ENCODE results near the gene SERPINI1.
A peak's percentile ranks its signal among the peaks of the same experiment; 100 is the strongest.

Gene SERPINI1, protein sequence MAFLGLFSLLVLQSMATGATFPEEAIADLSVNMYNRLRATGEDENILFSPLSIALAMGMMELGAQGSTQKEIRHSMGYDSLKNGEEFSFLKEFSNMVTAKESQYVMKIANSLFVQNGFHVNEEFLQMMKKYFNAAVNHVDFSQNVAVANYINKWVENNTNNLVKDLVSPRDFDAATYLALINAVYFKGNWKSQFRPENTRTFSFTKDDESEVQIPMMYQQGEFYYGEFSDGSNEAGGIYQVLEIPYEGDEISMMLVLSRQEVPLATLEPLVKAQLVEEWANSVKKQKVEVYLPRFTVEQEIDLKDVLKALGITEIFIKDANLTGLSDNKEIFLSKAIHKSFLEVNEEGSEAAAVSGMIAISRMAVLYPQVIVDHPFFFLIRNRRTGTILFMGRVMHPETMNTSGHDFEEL

DNA sequence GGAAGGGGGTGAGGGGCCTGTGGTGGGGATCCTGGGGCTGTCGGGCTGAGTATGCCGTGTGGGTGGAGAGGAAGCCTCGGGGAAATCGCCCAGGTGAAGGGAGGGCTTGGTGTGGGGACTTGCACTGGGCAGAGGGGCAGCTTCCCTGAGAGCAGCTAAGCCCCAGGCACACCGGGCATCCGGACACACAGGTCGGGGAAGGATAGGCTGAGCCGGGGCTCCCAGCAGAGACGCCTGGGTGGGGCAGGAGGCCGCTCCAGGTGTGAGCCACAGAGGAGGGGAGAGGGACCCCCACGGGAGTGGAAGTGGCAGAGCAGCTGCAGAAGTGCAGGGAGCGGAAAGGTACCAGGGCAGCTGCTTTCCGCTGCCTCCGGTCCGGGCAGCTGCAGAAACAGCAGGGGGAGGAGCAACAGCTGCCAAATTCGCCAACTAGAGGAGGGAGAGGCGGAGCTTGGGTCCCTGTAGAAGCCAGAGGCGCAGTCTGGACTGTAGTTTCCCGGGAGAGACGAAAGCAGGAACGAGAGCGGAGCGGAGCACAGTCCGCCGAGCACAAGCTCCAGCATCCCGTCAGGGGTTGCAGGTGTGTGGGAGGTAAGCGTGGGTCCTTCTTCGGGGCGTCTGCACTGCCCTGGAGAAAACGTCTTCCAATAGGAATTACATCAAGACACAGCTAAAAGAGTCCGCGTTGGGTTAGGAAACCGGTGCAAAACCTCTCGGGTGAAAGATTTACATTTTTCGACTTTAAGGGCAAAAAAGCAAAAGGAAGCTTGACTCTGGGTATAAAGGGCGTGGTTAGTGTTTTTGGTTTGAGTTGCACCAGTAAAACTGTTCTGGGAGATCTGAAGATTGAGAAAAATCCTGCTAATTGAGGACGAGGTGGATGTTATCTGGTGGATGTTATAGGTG is at the start of gene SERPINI1:
TSS of gene SERPINI1 (plus strand) at position 489 of the 906 bp plus-strand sequence. CDS start 53,408 bp downstream, outside the sequence.
- DNase-seq (ENCODE audit: low read depth), result peak; percentile 93

DNA sequence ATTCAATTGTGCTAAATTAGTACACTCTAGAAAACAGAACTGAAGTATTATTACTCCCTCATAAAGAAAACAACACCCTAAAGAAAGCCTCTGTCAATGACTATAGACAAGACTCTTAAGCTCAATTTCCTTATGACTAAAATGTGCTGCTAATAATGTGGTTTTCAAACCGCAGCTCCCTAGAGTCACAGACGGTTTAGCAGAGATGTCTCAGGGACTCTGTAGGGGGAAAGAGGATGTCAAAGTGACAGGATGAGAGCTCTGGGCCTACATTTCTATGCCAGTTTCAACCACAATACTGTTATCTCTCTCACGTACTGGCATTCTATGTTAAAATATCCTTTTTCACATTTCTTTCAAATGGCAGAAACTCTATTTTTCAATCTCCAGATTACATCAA is 44.2 kb upstream of the SERPINI1 start:
- DNase-seq (ENCODE audit: low read depth), result no peak

DNA sequence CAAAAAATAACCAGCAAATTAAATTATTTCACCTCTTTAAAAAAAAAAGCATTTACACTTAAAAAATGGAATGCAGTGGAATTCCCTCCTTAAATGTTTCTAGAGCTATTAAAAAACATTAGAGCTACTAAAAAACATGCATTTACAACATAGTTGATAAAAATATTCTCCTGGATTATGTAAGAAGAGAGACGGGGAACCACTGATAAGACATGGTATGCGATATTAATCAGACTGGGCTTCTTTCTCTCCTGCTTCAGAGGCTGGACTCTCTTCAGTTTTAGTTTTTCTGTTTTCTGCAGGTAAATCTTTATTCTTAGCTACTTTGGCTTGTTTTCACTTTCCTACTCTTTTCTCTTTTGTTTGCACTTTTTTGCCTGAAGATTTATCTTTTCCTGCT is 41.4 kb upstream of the SERPINI1 start:
- DNase-seq (ENCODE audit: low read depth), result no peak

DNA sequence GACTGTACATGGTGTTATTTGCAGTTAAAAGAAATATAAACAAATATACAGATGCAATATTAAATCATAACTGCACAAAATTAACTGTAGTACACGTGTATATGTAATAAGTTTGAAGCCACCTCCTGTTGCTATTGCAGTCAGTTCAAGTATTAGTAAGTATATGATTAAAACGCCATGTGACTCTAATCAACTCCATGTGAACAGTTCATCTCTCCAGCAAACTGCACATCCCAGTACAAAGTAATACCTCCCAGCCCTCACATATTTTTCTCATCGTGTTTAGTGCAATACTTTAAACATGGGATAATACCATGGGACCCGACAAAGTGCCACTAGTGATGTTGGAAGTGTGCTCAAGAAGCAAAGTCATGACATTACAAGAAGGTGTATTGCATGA is 35.5 kb upstream of the SERPINI1 start:
- peak; percentile 1 for DNase-seq (ENCODE audit: low read depth)

DNA sequence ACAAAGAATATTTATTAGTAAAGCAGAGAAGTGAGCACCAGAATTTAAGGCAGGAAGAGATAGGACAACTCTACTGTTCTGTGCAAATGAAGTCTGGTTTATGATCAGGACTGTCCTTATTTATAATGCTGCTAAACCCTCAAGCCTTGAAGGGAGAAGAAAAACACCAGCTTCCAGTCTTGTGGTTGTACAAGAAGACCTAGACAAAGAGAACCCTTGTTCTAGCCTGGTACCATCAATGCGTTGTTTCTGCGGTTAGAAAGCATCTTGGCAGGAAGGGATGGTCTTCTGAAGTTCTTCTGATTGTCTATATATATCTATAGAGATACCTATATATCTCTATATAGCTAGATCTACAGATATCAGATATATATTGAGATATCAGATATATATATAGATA is 34.6 kb upstream of the SERPINI1 start:
- no peak for DNase-seq (ENCODE audit: low read depth)

DNA sequence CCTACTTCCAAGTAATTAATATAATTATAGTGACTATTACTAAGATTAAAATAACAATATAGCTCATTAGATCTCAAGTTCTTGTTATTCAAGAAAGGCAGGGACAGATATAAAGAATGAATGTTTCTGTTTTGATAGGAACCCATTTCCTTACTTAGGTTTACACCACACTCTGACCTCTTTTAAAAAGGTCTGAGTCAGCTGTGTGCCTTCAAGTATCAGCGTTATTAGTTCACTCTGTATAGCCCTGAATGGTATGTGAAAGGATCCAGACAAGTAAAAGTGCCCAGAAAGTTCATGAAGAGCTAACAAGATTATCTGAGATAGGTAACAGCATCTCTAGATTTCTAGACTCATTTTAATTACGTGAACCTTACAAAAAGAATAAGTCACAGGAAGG is 29.7 kb upstream of the SERPINI1 start:
- peak; percentile 33 for DNase-seq (ENCODE audit: low read depth)

DNA sequence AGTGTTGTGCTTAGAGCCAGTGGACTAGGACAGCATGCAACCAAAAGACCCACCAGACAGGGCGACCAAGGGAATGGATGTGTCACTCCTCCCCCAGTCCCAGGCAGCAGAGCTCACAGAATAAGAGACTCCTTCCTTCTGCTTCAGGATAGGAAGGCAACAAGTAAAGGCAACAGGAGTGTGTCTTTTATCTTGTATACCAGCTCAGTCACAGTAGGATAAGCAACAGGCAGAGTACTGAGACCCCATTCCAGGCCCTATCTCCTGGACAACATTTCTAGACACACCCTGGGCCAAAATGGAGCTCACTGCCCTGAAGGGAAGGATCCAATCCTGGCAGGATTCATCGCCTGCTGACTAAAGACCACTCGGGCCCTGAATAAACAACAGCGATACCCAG is 25.8 kb upstream of the SERPINI1 start:
- no peak for DNase-seq (ENCODE audit: low read depth)

DNA sequence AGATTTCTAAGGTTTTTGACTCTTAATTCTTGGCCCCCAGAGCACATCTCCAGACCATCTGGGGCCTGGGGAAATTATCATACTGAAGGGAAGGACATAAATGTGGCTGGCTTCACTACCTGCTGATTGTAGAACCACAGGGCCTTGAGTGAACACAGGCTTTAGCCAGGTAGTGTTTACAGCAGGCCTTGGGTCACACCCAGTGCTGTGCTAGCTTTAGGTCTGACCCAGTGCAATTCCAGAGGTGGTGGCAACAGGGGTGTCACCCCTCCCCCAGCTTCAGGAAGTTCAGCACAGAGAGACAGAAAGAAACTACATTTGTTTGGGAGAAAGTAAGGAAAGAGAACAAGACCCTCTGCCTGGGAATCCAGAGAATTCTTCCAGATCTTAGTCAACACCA is 25.0 kb upstream of the SERPINI1 start:
- DNase-seq (ENCODE audit: low read depth), result no peak

DNA sequence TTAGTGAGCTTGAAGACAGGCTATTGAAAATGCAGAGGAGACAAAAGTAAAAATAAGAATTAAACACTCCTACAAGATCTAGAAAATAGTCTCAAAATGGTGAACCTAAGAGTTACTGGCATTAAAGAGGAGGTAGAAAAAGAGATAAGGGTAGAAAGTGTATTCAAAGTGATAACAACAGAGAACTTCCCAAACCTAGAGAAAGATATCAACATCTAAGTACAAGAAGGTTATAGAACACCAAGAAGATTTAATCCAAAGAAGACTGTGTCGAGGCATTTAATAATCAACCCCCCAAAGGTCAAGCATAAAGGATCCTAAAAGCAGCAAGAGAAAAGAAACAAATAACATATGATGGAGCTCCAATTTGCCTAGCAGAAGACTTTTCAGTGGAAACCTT is 24.1 kb upstream of the SERPINI1 start:
- no peak for DNase-seq (ENCODE audit: low read depth)

DNA sequence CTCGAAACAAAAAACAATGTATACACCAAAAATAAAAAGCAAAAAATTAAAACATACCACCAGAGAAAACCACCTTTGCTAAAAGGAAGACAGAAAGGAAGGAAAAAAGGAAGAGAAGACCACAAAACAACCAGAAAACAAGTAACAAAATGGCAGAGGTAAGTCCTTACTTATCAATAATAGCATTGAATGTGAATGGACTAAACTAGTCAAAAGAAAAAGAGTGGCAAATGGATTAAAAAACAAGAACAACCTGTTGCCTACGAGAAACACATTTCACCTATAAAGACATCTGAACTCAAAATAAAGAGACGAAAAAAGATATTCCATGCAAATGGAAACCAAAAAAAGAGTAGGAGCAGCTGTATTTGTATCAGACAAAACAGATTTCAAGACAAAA is 23.1 kb upstream of the SERPINI1 start:
- DNase-seq (ENCODE audit: low read depth), result no peak

DNA sequence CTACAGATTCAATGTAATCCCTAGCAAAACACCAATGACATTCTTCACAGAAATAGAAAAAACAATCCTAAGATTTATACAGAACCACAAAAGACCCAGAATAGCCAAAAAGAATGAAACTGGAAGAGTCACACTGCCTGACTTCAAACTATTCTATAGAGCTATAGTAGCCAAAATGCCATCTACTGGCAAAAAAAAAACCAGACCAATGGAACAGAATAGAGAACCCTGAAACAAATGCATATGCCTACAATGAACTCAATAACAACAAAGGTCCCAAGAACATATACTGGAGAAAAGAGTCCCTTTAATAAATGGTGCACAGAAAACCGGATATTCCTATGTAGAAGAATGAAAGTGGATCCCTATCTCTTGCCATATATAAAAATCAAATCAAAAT is 20.6 kb upstream of the SERPINI1 start:
- DNase-seq (ENCODE audit: low read depth), result no peak

DNA sequence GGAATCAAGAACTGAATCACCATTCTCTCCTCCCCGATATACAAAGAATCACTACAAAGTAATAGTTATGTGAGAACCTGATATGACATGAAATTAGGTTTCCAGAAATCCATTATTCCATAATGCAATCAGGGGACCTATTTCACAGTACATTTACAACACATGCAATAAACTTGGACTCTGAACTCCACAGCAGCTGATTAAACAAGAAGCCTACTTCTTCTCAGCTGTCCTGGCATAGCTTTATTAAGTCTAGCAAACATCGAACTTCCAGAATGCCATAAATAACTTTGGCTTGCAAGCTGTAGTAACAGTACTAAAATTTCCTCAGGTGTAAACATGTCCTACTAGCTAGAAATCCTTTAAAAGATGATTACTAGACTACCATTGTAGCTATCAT is 18.6 kb upstream of the SERPINI1 start:
- DNase-seq (ENCODE audit: low read depth), result no peak

DNA sequence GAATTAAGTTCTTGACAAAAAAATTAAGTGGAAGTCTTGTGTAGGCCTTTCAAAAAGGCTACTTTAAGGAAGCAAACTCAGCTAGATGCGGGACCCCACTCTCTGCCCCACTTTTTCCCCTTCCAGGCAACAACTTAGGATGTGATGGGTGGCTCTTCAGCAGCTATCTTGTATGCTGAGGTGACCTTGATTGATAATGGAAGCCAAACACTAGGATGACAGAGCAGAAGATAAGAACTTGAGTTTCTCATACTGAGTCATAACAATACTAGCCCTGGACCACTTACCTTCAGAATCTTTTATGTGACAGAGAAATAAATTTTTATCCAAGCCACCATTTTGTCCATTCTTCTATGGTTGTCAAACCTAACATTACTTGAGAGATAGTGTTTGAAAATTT is 16.9 kb upstream of the SERPINI1 start:
- DNase-seq (ENCODE audit: low read depth), result no peak

DNA sequence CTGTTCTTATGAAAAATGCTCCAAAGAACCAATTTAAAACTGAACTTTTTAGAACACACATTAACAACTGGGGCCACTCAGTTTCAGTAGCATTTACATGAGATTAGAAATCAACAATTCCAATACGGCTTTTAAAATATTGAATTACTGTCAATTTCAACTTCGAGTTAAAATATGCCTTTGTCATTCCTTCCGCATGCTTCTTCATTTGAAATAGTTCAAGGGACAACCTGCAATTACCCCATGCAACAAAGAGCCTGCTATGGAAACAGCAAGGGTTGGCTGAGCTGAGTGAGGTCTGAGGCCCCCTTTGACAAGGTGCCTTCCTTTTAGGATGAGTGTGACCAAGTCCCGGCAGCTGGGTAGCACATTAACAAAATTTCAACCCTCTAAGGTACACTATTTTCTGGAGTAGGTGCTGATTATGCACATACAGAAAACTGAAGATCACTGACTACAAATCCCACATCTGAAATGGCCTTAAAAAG is 12.5 kb upstream of the SERPINI1 start:
- no peak for DNase-seq (ENCODE audit: low read depth)

DNA sequence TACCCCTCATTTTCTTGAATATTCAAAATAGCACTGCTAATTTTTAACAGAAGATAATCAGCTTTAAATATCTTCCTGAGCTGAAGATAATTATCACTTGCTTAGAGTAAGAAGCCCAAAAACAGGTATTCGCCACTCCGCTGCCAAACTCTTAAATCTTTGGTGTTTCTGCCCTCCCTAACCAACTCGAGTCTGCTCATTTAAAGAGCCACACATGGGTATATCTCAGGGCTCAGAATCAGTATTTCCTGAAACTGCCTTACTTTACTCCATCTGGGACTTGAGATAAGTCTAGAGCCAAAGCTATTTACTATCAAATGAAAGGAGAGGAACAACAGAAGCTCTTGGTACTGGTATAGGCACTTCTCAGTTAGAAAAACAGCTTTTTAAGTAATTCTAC is 11.6 kb upstream of the SERPINI1 start:
- no peak for DNase-seq (ENCODE audit: low read depth)

DNA sequence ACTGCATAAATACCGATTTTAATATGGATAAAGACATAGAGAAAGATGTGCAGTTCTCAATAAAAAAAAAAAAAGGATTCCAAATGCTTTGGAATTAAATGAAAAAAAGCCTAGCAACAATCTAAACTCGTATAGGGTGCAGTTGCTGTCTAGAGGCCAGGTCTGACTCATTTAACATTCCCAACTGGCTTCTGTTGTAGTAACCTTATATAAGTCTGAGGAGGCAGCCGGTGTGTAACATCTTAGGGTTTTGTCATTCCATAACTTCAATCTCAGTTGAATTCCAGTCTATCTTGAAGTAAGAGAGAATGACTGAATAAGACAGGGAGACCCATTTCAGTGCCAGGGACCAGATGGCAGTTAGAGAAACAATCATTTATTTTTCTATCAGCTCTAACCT is 7.3 kb upstream of the SERPINI1 start:
- peak; percentile 81 for DNase-seq (ENCODE audit: low read depth)

DNA sequence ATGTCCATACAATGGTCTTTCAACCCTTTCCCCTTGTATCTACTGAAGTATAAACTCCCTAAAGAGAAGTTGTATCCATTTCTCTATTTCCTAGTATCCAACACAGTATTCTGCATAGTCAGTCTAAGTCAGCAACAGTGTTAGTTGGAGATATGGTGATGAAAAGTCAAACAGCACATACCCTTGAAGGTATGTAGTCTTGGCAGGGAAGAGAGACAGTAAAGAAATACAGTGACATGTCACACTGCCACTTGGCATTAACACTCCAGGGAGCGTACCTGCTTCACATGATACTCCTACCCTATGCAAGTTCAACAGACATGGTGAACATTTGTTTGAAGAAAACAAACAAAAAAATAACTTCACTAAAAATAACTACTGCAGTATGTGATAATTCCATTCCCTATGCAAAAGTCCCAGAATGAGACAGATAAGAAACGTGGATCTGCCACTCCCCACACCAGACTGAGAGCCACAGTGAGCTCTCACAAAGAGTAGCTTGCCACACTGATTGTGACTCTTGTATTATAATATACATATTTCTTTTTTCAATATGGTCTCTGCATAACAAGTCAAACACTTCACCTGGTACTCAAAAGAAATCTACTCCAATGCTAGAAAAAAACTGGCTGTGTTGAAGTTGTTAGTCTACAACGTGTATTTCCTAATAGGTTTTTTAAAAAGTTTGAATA is 6.7 kb upstream of the SERPINI1 start:
- DNase-seq (ENCODE audit: low read depth), result no peak

DNA sequence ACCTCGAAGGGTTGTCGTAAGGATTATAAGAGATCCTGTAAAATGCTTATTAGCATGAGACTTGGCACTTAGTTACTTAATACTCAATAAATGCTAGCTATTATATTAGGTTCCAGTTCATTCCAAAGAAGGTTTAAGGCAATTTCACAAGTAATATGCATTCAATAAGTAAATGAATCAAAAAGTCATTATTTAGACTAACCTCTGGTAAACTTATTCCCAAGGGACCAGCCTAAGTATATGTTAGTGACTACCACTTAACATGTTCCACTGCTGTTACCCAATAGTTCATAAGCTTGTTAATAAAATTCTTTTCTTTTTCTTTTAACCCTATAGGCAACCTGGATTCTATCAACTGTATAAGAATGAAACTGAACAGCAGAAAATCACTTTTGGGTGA is 5.9 kb upstream of the SERPINI1 start:
- no peak for DNase-seq (ENCODE audit: low read depth)

DNA sequence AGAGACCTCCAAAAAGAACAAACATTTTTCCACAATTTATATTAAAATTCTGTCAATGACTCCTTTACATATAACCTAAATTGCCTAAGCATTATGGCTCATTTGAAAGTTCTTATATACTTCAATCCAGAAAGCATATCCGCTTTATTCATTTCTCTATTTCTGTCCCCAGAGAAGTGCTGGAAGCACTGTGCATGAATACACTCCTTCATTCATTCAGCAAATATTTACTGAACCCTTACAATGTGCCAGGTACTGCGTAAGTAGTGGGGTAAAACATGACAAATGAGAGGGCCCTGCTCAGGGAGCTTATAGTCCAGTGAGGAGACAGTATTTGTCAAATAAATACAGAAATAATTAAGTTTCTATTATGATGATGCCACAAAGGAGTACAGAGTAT is 4.1 kb upstream of the SERPINI1 start:
- DNase-seq (ENCODE audit: low read depth), result no peak

DNA sequence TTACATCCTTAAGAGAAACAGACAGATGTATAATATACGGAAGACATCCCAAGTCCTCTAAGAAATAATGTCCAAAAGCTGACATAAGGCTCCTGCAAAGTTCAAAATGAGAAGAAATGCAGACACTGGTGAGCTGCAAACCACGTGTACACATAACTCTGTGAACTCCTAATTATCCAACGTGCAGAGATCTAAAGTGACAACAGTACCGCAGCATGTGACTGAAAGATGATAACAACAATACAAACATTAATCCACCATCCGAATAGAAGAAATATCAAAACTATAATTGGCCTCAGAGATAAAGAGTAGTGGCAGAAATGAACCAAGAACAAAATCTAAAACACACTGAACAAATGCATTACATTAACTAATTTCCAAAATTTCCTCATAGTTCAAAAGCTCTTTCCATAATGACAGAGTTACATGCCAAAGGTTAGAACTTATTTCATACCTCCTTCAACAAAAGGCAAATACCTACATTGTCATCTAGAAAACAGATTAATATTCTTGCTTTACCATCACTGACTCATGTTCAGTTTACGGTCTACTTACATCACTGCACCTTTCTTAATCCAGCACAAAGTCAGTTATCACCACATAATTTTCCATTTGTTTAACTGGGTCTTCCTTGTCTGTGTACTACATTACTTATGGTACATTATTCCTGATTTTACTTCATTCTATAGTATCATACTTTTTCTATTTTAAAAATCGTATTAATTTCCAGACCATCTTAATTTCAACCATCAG is 3.0 kb upstream of the SERPINI1 start:
- DNase-seq (ENCODE audit: low read depth), result no peak

DNA sequence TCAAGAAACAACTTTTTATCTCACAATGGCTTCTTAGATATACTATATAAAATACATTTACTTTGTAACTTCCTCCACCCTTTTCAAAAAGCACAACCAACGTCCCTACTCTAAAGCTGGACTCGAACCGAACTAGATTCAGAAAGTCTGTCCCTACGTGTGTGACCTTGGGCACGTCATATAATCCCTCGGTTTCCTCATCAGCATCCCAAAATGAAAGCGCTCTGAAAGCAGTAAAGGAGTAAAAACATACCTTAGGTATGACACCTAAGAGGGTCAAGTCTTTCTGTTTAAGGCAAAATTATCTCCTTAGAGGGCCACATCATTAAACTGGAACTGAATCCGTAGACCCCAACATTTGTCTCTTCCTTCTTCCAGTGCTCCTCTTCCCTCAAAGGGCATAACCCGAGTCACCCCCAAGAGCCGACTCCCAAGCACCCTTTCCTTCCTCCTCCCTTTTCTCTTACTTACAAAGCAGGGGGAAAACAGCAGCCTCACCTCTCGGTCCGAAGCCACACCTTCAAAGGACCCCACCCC is 1.5 kb upstream of the SERPINI1 start:
- peak; percentile 35 for DNase-seq (ENCODE audit: low read depth)

Measured in EH (cell line).